Stimulated activated effector memory CD8-positive, alpha-beta T cell treated with anti-CD3 and anti-CD28 coated beads, Interleukin-12 subunit alpha, Interleukin-12 subunit beta, amount 100 ng/mL, for 72 hours (primary cell): ENCODE results near the gene TUB.
A peak's percentile ranks its signal among the peaks of the same experiment; 100 is the strongest.

Experiments
- ATAC-seq: fragments of 150-1000 bp; cut with Tn5 transposase; 2 replicates; pipeline ENCODE4 v1.10.0; 2021
- DNase-seq, 2 donors: peaks; one replicate each; pipeline ENCODE4 v3.0.0; 2021 to 2022; ENCODE audit warnings: low spot score in 2 of 2
- H3K27ac Mint-ChIP-seq: one replicate; pipeline ENCODE4 v1.8.0; 2022; ENCODE audit warnings: mild to moderate bottlenecking, mixed read lengths
- H3K36me3 Mint-ChIP-seq: one replicate; pipeline ENCODE4 v1.8.0; 2022; ENCODE audit warnings: mild to moderate bottlenecking, mixed read lengths
- H3K4me1 Mint-ChIP-seq: one replicate; pipeline ENCODE4 v1.8.0; 2022; ENCODE audit warnings: mixed read lengths
- H3K4me3 Mint-ChIP-seq: one replicate; pipeline ENCODE4 v1.8.0; 2022; ENCODE audit warnings: mild to moderate bottlenecking, mixed read lengths
- H3K9me3 Mint-ChIP-seq: one replicate; pipeline ENCODE4 v1.8.0; 2022; ENCODE audit warnings: mixed read lengths

Gene TUB

GRCh38 chr11:8089791-8090510, 8.9 kb downstream of the TUB start:
- ATAC-seq (no peak), DNase-seq (no peak)
- no peaks in the 10 kb centered on the region for H3K9me3 Mint-ChIP-seq
- no peaks in the 10 kb centered on the region for H3K36me3 Mint-ChIP-seq
- no peak overlapping the region for H3K27ac Mint-ChIP-seq
- no peaks in the 10 kb centered on the region for H3K4me1 Mint-ChIP-seq
- no peak overlapping the region for H3K4me3 Mint-ChIP-seq

- Mint-ChIP-seq H3K4me1 (no peaks in the 10 kb centered on the region), H3K27ac (no peak overlapping the region), H3K9me3 (no peaks in the 10 kb centered on the region), H3K4me3 (no peak overlapping the region), H3K36me3 (no peaks in the 10 kb centered on the region)
- no peak for DNase-seq
- ATAC-seq = no peak
Observed at GRCh38 chr11:8090756-8091155, 9.7 kb downstream of the TUB start.

- H3K36me3 Mint-ChIP-seq = no peaks in the 10 kb centered on the region
- DNase-seq (no peak), ATAC-seq (no peak)
- H3K27ac Mint-ChIP-seq = no peak overlapping the region
- H3K4me1 Mint-ChIP-seq = no peaks in the 10 kb centered on the region
- H3K9me3 Mint-ChIP-seq = no peaks in the 10 kb centered on the region
- no peak overlapping the region for H3K4me3 Mint-ChIP-seq
Observed at GRCh38 chr11:8091721-8092120, 10.7 kb downstream of the TUB start.

DNA sequence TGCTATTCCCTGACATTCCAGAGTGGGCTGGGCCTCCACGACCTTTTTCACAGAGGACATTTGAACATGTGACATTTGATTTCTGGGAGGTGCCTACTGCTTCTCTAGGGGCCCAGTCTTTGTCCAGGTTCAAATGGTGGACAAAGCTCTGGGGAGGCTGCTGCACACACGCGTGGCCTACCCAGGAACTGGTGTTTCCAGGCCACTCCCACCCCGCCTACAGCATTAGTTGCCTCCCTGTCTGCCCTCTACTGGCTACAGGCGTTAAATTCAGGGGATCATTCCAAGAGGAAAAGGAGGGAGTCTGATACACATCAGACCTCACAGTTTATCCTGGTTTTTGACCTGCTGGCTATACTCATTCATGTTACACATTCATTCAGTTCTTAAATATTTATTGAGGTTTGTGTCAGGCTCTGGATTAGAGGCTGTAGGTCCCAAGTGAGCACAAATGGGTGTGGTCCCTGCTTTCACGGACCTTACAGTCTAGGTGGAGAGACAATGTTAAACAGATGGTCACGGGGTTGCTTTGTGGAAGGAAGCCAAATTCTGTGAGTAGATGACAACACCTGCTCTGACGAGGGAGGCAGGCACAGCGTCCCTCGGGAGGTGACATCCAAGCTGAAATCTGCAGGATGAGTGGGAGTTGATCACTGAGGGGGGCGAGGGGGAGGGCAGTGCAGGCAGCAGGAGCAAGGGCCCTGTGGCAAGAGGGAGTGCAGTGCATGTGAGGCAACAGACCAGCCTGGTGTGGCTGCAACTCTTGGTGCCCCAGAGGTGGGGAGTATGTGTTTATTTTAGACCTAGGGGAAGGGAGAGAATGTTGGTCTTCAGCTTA, 11.8 kb downstream of the TUB start:
- H3K9me3 Mint-ChIP-seq = no peaks in the 10 kb centered on the region
- no peaks in the 10 kb centered on the region for H3K36me3 Mint-ChIP-seq
- H3K4me1 Mint-ChIP-seq = no peaks in the 10 kb centered on the region
- peak; percentile 42 for ATAC-seq
- DNase-seq = no peak
- H3K27ac Mint-ChIP-seq = no peak overlapping the region
- H3K4me3 Mint-ChIP-seq = no peak overlapping the region

- no peak overlapping the region for H3K4me3 Mint-ChIP-seq
- ATAC-seq (no peak), DNase-seq (no peak)
- no peaks in the 10 kb centered on the region for H3K4me1 Mint-ChIP-seq
- no peaks in the 10 kb centered on the region for H3K36me3 Mint-ChIP-seq
- no peaks in the 10 kb centered on the region for H3K9me3 Mint-ChIP-seq
- H3K27ac Mint-ChIP-seq = no peak overlapping the region
Observed at GRCh38 chr11:8093931-8094575, 13.0 kb downstream of the TUB start.

DNA sequence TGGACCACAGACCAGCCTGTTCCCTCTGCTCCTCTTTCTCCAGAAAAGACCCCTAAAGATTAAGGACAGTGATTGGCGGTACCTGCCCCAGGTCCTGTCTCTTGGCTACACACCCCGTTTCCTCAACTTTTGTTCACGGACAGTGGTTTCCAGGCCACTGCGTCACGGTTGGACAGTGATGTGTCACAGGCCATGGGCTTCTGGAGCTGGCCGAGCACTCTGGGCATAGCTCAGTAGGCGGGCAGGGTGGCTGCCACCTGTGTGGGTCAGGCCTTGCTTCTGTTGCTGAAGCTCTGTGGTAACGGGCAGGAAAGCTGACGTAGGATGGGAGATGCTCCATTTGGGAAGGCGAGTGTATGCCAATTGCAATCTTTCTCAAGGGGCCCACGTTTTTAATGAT, 13.6 kb downstream of the TUB start:
- Mint-ChIP-seq H3K4me1 (no peaks in the 10 kb centered on the region), H3K9me3 (no peaks in the 10 kb centered on the region)
- ATAC-seq = no peak

GRCh38 chr11:8095371-8095770, 14.4 kb downstream of the TUB start:
- Mint-ChIP-seq H3K27ac (no peak overlapping the region), H3K4me3 (no peak overlapping the region), H3K9me3 (no peaks in the 10 kb centered on the region), H3K4me1 (no peaks in the 10 kb centered on the region), H3K36me3 (no peaks in the 10 kb centered on the region)
- no peak for DNase-seq
- ATAC-seq = no peak

More for the DNA sequence above, 13.6 kb downstream of the TUB start:
- H3K36me3 Mint-ChIP-seq = no peaks in the 10 kb centered on the region
- H3K27ac Mint-ChIP-seq = no peak overlapping the region
- DNase-seq = no peak
- H3K4me3 Mint-ChIP-seq = no peak overlapping the region

DNA sequence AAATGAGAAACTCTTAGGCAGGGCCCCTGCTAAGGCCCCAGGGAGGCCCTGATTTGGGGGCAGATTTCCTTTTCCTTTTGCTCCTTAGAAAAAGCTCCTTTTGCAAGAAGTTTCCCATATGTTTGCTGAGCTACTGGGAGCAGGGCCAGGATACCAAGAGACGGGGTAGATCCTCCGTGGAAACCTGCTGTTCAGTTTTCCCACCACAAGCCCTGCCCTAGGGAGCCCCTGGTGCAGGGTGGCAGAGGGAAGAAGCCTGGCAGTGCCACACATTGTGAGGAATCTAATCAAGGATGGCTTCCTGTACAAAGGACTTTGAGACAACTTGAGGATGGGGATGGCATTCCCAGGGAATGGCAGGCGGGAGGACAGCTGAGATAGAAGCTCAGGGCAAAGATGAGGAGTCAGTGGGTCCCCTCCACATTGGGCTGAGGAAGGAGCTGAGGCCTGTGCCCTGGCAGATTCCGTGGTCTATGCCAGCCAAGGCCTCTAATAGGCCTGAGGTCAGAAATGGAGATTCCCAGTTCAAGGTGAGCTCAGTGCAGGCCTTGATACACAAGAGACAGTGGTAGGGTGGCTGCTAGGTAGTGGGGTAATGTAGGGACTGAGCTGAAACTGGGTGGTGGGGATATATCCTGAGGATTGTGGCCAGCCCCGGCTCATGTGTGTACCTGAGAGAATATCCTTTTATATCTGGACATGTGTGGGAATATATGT, 15.0 kb downstream of the TUB start:
- DNase-seq (no peak), ATAC-seq (no peak)
- H3K4me1 Mint-ChIP-seq = no peaks in the 10 kb centered on the region
- no peaks in the 10 kb centered on the region for H3K36me3 Mint-ChIP-seq
- no peak overlapping the region for H3K27ac Mint-ChIP-seq
- H3K9me3 Mint-ChIP-seq = no peaks in the 10 kb centered on the region
- no peak overlapping the region for H3K4me3 Mint-ChIP-seq

- Mint-ChIP-seq H3K36me3 (no peaks in the 10 kb centered on the region), H3K27ac (no peak overlapping the region), H3K9me3 (no peaks in the 10 kb centered on the region), H3K4me3 (no peak overlapping the region), H3K4me1 (no peaks in the 10 kb centered on the region)
- DNase-seq = no peak
- ATAC-seq = no peak
Observed at GRCh38 chr11:8096575-8096974, 15.6 kb downstream of the TUB start.

GRCh38 chr11:8097062-8097461, 16.1 kb downstream of the TUB start:
- DNase-seq = no peak
- H3K9me3 Mint-ChIP-seq = no peaks in the 10 kb centered on the region
- no peak overlapping the region for H3K4me3 Mint-ChIP-seq
- ATAC-seq = no peak
- no peaks in the 10 kb centered on the region for H3K4me1 Mint-ChIP-seq
- no peaks in the 10 kb centered on the region for H3K36me3 Mint-ChIP-seq
- H3K27ac Mint-ChIP-seq = no peak overlapping the region

- DNase-seq = no peak
- Mint-ChIP-seq H3K4me1 (no peaks in the 10 kb centered on the region), H3K36me3 (no peaks in the 10 kb centered on the region), H3K27ac (no peak overlapping the region), H3K4me3 (no peak overlapping the region), H3K9me3 (no peaks in the 10 kb centered on the region)
- no peak for ATAC-seq
Observed at GRCh38 chr11:8097468-8097867, 16.5 kb downstream of the TUB start.

- DNase-seq = no peak
Observed at GRCh38 chr11:8097926-8098325, 16.9 kb downstream of the TUB start.

DNA sequence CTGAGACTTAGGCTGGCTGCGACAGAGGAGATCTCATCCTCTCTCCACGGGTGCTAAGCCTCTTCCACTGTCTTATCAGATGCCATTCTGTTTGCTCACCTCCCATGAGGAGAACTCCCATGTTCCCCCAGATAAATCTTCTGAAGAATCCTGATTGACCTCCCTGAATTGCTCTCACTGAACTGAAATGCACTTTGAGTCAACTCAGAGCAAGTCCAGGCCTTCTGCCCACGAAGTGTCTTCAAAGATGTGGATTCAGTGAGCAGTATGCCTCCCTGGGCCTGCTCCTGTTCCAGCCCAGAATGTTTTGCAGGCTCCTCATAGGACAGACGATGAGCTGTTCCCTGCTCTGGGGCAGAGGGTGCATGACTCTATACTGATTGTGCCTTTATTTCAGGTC, 17.4 kb downstream of the TUB start:
- ATAC-seq = no peak
- DNase-seq = peak in 1 of 2 donors; percentile 38
- Mint-ChIP-seq H3K36me3 (no peaks in the 10 kb centered on the region), H3K4me3 (no peak overlapping the region), H3K9me3 (no peaks in the 10 kb centered on the region), H3K27ac (no peak overlapping the region), H3K4me1 (no peaks in the 10 kb centered on the region)

More at GRCh38 chr11:8097926-8098325, 16.9 kb downstream of the TUB start:
- Mint-ChIP-seq H3K9me3 (no peaks in the 10 kb centered on the region), H3K4me3 (no peak overlapping the region), H3K4me1 (no peaks in the 10 kb centered on the region), H3K36me3 (no peaks in the 10 kb centered on the region), H3K27ac (no peak overlapping the region)
- ATAC-seq = no peak

- DNase-seq (no peak), ATAC-seq (no peak)
- no peak overlapping the region for H3K27ac Mint-ChIP-seq
- no peaks in the 10 kb centered on the region for H3K9me3 Mint-ChIP-seq
- H3K4me3 Mint-ChIP-seq = no peak overlapping the region
- no peaks in the 10 kb centered on the region for H3K36me3 Mint-ChIP-seq
- H3K4me1 Mint-ChIP-seq = no peaks in the 10 kb centered on the region
Observed at GRCh38 chr11:8098879-8099278, 17.9 kb downstream of the TUB start.

GRCh38 chr11:8099291-8099899, 18.4 kb downstream of the TUB start:
- Mint-ChIP-seq H3K4me3 (no peak overlapping the region), H3K36me3 (no peaks in the 10 kb centered on the region), H3K4me1 (no peaks in the 10 kb centered on the region), H3K27ac (no peak overlapping the region), H3K9me3 (no peaks in the 10 kb centered on the region)
- ATAC-seq (peak; percentile 48), DNase-seq (peak; percentile 56 to 87)
